HG02623 (cell line): ENCODE data around the gene MACROD2.
"Not testable (repeated sequence)": the region's sequence is repeated elsewhere in the genome, so short reads cannot be mapped to it uniquely, and the experiment has no call there.

ENCODE experiments used
- ATAC-seq: cut with Tn5 transposase; IDR thresholded peaks from one replicate; pipeline ENCODE4 v1.9.1; 2021; ENCODE audit warnings: moderate library complexity; ENCODE audit not compliant: unreplicated experiment

The MACROD2 gene

DNA sequence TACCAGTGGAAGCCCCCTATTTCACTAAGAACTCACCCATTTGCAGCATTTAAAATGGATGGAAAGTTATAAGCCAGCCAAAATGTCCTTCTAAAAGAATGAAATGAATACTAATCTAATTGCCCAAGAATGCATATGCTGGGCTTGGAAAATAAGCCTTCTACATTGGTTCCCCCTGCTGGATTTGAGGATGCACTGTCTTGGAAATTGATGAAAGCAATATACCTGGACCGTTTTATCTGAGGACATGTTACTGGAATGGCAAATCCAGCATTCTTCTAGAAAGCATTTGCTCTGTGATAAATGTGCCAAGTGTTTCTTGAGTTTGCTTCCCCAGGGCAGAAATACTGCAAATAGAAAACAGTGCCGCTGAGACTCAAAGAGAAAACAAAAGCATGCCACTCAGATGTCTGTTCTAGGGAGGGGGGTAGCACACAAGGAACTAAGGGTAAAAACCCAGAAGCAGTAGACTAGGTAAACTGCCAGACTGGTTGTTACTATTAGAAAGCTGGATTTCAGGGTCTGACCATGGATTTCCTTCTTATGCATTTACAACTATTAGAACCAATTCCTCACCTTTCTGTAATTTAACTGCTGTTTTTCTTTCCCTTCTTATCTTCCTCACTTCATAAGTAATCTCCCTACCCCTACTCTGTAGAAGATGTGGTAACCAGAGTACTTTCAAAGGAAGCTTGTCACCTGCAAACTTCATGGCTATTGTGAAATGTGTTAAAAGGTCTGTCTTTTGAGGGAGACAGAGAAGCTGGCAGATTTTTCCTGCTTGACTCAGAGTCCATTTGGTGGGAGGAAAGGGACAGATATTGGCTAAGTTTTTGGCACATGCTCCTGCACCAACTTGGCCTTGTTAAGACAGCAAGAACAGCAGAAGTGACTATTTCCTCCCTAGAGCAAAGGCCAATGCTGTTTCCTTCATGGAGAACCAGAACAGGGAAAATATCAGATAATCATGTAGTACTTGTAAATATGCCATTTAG, 1935.3 kb downstream of the MACROD2 start:
- ATAC-seq, result no peak

DNA sequence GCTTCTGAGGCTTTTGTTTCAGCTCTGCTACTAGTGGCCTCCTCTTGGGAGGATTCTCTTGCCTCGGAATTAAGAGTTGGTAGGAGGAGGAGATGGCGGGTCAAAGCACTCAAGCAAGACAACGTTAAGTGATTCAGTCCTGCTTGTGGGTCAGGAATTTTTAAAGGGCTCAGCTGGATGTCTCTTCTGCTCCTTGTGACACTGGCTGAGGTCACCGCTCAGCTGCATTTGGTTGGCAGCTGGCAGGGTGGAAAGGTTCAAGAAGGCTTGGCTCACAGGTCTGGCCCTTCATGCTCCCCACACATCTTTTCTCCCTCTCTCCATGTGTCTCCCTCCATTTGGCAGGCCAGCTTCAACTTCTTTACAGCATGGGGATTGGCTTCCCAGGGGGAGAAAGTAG, 1936.6 kb downstream of the MACROD2 start:
- ATAC-seq, result no peak

DNA sequence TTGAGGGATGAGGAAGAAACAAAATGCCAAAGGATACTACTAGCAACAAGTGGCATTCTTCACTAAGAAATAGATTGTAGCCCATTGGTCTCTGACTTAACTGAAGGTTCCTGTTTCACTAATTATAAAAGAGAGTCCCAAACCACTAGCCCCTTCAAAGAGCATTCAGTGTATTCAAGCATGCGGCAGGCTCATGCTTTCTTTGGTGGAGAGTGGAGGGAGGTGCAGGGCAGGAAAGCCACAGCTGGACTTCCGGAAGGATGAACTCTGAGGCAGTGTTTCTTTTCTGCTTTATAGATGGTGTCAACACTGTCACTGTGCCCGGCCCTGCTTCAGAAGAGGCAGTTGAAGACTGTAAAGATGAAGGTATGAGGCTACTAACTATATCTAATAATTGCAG, 1941.9 kb downstream of the MACROD2 start:
- peak; percentile 94 for ATAC-seq

DNA sequence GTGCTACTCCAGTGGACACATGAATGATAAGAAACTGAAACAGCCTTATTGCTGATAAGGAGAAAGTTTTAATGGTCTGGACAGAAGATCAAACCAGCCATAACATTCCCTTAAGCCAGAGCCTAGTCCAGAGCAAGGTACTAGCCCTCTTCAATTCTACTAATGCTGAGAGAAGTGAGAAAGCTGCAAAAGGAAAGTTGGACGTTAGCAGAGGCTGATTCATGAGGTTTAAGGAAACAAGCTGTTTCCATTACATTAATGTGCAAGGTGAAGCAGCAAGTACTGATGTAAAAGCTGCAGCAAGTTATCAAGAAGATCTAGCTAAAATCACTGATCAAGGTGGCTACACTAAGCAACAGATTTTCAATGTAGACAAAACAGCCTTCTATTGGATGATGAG, 1943.5 kb downstream of the MACROD2 start:
- ATAC-seq, result no peak

DNA sequence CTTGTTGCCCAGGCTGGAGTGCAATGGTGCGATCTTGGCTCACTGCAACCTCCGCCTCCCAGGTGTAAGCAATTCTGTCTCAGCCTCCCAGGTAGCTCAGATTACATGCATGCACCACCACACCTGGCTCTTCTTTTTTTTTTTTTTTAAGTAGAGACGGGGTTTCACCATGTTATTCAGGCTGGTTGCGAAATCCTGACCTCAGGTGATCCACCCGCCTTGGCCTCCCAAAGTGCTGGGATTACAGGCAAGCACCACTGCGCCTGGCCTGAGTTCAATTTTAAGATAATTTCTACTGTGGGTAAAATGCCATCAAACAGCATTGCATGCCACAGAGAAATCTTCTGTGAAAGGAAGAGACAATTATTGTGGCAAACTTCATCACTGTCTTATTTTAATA, 1944.8 kb downstream of the MACROD2 start:
- ATAC-seq, result no peak

DNA sequence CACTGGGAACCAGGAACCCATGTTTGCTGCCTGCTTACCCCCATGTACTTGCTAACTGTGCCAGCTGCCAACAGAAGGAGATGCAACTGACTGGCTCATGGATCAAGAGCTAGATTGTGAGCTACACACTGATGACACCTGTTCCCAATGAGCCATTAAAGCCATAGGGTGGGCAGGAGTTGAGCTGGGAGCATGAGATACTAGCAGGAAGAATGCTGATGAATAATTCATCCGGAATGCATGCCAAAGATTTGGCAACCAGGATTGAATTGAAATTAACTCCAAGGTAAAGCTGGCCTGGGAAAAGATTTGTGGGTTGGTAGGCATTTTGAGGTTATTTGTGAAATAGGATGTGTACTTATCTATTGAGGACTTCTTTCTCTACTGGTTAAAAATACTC, 1946.8 kb downstream of the MACROD2 start:
- no peak for ATAC-seq

DNA sequence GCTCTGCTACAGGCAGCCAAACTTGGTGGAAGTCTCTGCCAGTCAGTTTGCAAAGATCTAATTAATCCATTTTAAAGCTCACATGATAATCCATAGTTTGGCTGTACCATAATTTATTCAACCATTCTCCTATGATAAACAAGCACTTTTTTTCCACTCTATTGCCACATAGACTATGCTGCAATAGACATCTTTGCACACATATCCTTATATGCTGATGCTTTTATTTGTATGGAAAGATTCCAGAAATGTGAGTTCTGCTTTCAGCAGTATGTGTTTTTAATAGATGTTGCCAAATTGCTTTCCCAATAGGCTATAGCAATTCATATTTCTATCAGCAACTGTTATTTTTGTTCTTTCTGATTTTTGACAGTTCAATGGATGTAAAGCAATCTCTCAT, 1950.0 kb downstream of the MACROD2 start:
- no peak for ATAC-seq

DNA sequence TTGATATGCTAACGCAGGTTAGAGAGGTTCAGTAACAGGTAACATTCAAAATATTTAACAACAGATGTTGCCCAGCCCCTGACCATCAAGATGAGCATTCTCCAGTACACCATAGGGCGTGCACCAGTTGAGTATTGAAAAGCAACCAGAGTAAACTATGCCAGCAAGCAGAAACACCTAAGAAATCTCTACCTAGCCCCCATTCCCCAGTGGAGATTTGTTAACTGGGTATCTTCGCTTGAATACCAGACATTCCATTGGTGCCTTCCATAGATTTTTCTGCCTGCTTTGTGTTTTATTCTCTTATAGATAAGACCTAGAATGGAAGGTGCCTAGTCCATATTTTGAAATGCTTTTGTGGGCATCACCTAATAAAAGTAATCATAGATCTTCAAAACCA, 1954.1 kb downstream of the MACROD2 start:
- ATAC-seq, result no peak

DNA sequence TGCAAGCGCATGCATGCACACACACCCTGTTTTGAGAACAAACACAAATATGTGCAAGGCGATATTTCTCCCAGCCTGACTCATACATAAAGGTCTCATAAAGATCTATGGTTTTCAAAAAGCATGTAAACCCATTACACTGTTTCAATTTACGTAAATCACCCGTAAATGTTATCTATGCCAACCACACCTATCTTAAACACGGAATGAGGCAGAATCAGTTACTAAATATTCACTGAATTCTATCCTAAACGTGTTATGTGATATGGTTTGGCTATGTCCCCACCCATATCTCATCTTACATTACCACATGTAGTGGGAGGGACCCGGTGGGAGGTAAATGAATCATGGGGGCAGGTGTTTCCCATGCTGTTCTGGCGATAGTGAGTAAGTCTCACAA, 1956.3 kb downstream of the MACROD2 start:
- ATAC-seq, result no peak

DNA sequence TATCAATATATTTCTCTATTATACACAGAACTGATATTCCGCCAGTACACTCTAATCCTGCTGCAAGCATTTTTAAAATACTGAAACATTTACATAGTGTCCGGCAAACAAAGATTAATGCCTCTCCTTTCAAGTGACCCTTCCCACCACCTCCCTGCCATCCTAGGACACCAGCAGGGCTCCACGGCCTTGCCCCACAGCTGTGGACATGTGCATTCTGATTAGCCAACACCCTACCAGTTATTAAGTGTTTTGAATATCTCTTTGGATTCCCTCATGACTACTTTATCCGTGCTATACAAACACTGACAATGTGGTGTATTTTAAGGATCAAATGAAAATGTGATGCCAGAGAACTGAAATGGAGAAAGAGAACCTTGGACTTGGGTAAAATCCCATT, 1962.8 kb downstream of the MACROD2 start:
- ATAC-seq, result no peak

DNA sequence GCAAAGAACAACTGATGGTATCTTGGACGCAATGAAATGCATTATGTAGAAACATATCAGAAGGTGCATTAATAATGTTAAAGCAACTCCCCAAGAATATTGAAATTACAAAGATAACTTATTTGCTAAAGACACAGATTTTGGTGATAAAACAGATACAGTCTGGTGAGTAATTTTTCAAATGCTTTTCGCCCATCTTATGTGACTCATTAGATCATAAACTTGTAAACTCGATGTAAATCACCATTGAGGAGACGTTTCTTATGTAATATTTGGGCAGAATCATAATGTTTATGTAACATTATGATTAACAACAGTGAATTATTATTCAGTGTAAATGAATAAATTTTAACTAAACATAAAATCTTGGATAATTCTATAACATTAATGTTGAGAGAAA, 1969.8 kb downstream of the MACROD2 start:
- ATAC-seq, result no peak

DNA sequence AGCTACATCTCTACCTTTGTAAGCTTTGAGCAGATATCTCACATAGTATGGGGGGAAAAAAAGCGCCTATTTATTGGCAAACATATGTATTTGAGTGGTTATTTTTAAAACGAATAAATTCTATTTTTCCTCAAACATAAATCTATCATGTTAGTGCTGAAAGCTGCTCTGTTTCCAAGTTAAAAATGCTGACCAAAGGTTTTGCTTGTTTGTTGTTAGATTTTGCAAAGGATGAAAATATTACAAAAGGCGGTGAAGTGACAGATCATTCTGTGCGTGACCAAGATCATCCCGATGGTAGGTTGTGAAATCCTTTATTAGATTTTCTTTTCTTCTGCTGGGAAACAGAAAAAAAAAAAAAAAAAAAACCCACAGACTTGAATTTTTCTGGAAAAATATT, 1972.0 kb downstream of the MACROD2 start:
- ATAC-seq, result no peak

DNA sequence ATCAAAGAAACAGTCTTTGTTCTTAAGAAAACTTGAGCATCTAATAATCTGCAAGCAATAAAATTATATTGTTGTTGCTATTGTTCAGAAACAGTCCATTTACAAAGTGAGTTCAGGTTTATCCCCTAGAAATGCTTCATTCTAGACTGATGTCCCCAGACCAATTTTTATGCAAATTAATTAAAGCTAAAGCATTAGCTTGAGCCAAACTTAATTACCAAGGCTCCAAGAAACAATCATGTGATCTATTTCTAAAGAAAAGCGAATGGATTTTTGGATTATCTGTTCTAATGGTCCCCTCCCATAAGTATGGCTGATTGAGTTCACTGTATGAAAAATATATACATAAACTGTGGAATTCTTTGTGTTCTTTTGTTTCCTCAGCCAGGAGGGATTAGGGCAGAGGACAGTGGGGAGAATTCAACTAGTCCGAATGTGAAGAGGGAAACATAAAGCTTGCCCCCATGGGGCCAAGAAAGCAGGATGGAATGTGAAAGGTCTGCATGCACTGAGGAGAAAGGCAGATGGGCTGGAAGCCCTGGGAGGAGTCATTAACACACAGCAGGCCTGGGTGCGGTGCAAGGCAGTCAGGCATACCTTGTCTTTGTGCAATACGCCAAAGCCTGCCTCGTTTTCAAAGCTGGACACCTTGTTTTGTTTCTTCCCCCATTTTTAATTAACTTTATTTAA, 1980.9 kb downstream of the MACROD2 start:
- no peak for ATAC-seq

DNA sequence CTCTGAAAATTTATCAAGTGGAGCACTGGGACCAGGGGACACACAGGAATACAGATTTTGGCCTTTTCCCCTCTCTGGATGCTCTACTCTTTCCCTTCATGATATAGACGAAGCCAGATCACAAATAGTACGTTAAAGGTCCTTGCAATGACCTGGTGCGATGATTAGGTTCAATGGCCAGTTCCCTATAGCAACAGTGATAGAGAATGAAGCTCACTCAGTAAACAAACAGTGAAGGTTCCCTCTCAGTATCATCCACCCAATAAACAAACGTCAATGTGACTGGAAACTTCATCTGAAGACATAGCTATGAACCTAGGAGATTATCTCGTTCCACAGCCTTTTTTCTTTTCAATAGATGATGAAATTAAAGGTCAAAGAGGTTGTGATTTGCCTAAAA, 1981.7 kb downstream of the MACROD2 start:
- no peak for ATAC-seq

DNA sequence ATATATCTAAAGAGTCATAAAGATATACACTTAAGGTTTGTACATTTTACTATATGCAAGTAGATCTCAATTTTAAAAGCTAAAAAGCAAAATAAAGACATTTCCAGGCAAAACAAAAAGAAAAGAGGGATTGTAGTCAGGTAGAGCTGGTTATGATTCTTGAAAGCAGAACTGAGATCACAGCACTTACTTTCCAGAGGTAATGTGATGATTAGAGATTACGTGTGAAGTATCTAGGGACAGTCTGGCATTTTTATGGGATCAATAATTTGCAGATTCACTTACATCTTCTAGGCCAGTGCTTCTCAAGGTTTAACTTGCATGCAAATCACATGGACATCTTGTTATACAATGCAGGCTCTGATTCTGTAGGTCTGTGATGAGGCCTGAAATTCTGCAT, 1982.4 kb downstream of the MACROD2 start:
- ATAC-seq, result no peak

DNA sequence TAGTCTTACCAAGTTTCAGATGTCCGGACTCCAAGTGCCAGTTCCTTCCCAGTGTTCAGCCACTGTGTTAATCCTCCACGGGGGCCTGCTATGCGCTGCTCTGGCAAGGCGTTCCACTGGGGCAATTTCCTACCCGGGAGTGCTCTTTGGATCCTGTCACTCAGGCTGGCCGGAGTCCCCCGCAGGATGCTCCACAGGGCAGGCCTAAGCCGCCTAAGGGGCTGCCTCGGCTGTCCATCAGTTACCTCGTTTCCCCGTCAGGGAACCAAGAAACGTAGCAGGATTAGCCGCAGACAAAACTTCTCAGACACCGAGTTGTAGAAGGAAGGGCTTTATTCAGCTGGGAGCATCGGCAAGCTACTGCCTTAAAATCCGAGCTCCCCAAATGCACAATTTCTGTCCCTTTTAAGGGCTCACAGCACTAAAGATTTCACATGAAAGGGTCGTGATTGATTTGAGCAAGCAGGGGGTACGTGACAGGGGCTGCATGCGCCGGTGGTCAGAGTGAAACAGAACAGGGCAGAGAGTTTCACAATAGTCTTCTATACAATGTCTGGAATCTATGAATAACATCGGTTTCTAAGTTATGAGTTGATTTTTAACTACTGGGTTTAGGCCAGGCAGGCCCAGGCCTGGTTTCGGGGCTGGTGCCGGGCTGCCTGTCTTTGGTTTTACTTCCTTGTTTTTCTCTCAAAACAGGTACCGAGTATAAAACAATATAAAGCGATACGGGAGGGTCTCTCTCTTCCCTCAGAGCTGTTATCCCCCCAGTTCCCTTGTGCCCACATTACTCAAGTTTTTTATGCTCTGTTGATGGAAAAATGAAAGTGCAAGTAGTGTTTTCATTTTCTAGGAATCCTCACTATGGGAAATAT, 1990.4 kb downstream of the MACROD2 start:
- ATAC-seq, result not testable (repeated sequence)

DNA sequence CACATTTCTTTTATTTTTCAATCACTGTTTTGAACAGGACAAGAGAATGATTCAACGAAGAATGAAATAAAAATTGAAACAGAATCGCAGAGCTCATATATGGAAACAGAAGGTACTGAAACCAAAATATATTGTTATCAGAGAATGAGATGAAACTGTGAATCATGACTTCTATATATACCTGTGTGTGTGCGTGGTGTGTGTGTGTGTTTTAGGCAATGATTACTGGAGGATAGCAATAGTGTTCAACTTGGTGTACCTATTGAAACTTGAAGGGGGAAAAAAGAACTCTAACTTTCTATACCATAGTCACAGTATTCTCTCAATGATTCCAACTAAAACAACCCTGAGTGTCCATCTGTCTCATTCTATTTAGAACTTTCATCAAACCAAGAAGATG, 1991.4 kb downstream of the MACROD2 start:
- peak; percentile 89 for ATAC-seq

DNA sequence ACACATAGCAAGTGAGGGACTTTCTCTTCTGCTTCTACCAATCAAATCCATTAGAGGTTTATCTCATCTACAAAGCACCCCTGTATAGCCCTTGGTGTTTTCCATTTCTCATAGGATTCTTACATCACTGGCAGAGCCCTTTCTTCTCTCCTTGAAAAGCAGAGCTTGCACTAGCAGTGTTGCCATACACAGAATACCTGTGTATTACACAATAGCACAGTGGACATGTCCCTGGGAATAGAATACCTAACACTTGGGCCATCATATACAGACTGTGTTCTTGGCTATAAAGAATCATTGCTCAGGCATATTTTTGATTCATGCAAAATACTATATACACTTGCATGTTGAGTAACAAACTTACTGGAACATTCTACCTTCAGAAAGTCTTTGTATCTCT, 1996.0 kb downstream of the MACROD2 start:
- ATAC-seq, result no peak

DNA sequence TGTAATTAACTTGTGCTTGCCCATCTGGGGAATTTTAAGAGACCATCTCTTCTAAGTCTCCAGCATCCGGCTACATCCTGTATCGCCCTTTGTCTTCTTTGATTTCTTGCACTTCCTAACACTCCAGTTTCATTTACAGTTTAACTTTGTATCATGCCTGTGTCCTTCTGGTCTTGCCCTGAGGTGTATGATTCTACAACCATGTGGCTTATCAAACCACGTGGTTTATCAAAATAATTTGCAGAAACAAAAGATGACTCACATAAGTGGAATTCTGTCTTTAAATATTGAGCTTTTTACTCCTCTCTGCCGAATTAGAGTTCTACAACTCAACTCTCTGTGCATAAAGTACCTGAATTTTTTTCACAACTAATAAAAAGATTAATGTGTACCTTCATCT, 1997.2 kb downstream of the MACROD2 start:
- ATAC-seq, result no peak

DNA sequence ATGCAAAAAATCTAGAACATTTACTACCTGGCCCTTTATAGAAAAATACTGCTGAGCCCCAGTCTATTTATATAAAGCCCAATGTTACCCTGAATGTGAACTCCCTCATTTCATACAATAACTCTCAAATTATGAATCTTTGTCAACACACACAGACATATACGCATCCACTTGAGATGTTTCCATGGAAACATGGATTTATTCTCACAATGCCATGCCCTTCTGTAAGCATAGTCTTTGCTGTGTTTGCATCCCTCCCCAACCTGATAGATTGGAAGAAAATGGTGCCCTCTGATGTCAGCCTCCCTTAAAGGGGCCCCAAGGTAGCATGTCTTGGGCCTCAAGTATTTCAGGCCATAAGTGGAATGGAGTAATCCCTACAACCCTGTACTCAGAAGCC, 2004.8 kb downstream of the MACROD2 start:
- no peak for ATAC-seq

DNA sequence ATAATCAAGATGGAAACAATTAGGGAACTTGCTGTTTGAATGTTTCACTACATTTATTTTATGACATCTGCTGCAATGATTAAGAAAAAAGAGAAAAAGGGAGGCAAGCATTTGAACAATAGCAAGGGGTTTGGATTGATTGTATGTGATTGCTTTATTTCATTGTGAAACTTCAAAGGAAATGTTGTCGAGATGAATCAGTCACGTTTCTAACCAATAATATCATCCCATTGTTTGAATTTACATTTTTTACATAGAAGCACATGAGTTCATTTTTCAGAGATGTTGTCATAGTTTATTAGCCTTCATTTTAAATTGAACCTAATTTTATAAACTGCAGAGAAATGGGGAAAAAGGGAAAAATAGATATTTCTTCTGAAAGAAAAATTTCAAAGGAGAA, 2006.0 kb downstream of the MACROD2 start:
- no peak for ATAC-seq
